CD8-positive, alpha-beta memory T cell (primary cell): ENCODE measurements around the gene VSTM2B. TPM values are rescaled to one million over a fixed set of nuclear protein-coding genes. Genes with fewer than 3 reads are reported as not detected.

ENCODE experiments used
- CTCF ChIA-PET: fragments of 350-600 bp; sonication (Branson Sonifier 250); formaldehyde crosslinking; loops from one replicate; lab custom pipeline; 2021; ENCODE audit warnings: antibody characterized with exemption; lab: Charles Lee
- POLR2A ChIA-PET: fragments of 350-600 bp; sonication (Branson Sonifier 250); formaldehyde crosslinking; loops from one replicate; lab custom pipeline; 2021; ENCODE audit warnings: antibody characterized with exemption; lab: Charles Lee
- DNase-seq, 5 donors: peaks; one replicate each; pipeline versions ENCODE4 v3.0.0 to v3.0.0-alpha.2; 2020 to 2022; ENCODE audit warnings: mixed read lengths in 1 of 5
- H3K27ac ChIP-seq: one replicate; pipeline ENCODE4 v1.7.0; 2013; ENCODE audit warnings: low read depth, mild to moderate bottlenecking, low read length, moderate library complexity
- H3K27me3 ChIP-seq: 2 replicates; pipeline ENCODE4 v1.7.0; 2013; ENCODE audit warnings: low read length, mild to moderate bottlenecking; ENCODE audit not compliant: insufficient read depth, poor library complexity, severe bottlenecking
- H3K36me3 ChIP-seq: 2 replicates; pipeline ENCODE4 v1.7.0; 2013; ENCODE audit warnings: mild to moderate bottlenecking, low read length, moderate library complexity; ENCODE audit not compliant: insufficient read depth
- H3K4me1 ChIP-seq: 2 replicates; pipeline ENCODE4 v1.7.0; 2013; ENCODE audit warnings: mild to moderate bottlenecking, low read length, moderate library complexity; ENCODE audit not compliant: insufficient read depth
- H3K4me3 ChIP-seq: 2 replicates; pipeline ENCODE4 v1.7.0; 2013; ENCODE audit warnings: mild to moderate bottlenecking, low read length
- H3K9me3 ChIP-seq: 2 replicates; pipeline ENCODE4 v1.7.0; 2013; ENCODE audit warnings: mild to moderate bottlenecking, low read length
- H3K27ac Mint-ChIP-seq, 8 donors: one replicate each; pipeline ENCODE4 v1.8.0; 2020 to 2021; ENCODE audit warnings: mixed read lengths in 8 of 8, mild to moderate bottlenecking in 6 of 8, inconsistent platforms in 3 of 8, moderate library complexity in 3 of 8
- H3K27me3 Mint-ChIP-seq, 2 donors: one replicate each; pipeline ENCODE4 v1.8.0; 2020 to 2021; ENCODE audit warnings: mixed read lengths in 2 of 2, mild to moderate bottlenecking in 1 of 2, moderate library complexity in 1 of 2
- H3K36me3 Mint-ChIP-seq, 3 donors: one replicate each; pipeline ENCODE4 v1.8.0; 2020 to 2021; ENCODE audit warnings: mixed read lengths in 3 of 3, inconsistent platforms in 1 of 3, mild to moderate bottlenecking in 1 of 3
- H3K4me1 Mint-ChIP-seq, 3 donors: one replicate each; pipeline ENCODE4 v1.8.0; 2020 to 2021; ENCODE audit warnings: mixed read lengths in 3 of 3, inconsistent platforms in 1 of 3, mild to moderate bottlenecking in 1 of 3
- H3K4me3 Mint-ChIP-seq, 7 donors: one replicate each; pipeline ENCODE4 v1.8.0; 2020 to 2021; ENCODE audit warnings: mixed read lengths in 7 of 7, mild to moderate bottlenecking in 6 of 7, moderate library complexity in 4 of 7, inconsistent platforms in 2 of 7
- H3K9me3 Mint-ChIP-seq, 5 donors: one replicate each; pipeline ENCODE4 v1.8.0; 2020 to 2022; ENCODE audit warnings: mixed read lengths in 5 of 5, mild to moderate bottlenecking in 3 of 5, moderate library complexity in 2 of 5, inconsistent platforms in 1 of 5
- polyA plus RNA-seq: library from polyadenylated mRNA; unstranded; fragments of 300-500 nt; fragmentation: Illumina TruSeq; gene quantifications from one replicate; pipeline ENCODE4 v1.2.3, GENCODE V29; 2021
- total RNA-seq, 2 experiments: library from RNA; stranded (reverse); gene quantifications; one replicate each; pipeline ENCODE4 v1.2.3, GENCODE V29; 2021

The VSTM2B gene
- total and polyA plus RNA-seq, 3 experiments from 2014 or later: not detected

DNA sequence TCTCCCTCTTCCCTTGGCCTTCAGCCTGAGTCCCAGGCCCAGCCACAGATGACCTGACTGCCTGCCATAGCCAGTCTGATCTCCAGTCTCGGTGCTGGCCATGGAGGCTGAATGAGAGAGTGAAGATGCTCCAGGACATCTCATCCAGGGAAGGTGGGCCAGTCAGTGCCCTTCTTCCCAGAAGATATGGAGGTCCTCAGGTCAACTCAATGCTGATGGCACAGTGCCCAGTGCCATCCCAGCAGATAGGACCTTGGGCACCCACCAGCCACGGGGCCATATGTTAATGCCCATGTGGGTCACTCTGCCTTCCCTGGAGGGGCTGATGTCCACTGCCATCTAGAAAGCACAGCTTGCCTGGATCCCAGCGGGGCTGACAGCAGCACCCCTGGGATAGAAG is 7.2 kb downstream of the VSTM2B start:
- Histone ChIP-seq H3K27ac (no peak overlapping the region), H3K4me3 (no peak overlapping the region), H3K4me1 (peaks cover 10% of the 10 kb centered on the region), H3K36me3 (no peaks in the 10 kb centered on the region), H3K27me3 (peaks cover 9% of the 10 kb centered on the region), H3K9me3 (no peaks in the 10 kb centered on the region)
- POLR2A ChIA-PET: no interaction called here
- H3K27ac Mint-ChIP-seq: no peak overlapping the region
- H3K4me1 Mint-ChIP-seq: peaks cover 10 to 20% (median 10%) of the 10 kb centered on the region in 3 donors
- no peak overlapping the region for H3K4me3 Mint-ChIP-seq
- H3K27me3 Mint-ChIP-seq: peaks cover 38 to 54% of the 10 kb centered on the region in 2 donors
- no peaks in the 10 kb centered on the region for H3K9me3 Mint-ChIP-seq
- DNase-seq: peak in 1 of 5 donors; percentile 17
- CTCF ChIA-PET: no interaction called here
- H3K36me3 Mint-ChIP-seq: no peaks in the 10 kb centered on the region

DNA sequence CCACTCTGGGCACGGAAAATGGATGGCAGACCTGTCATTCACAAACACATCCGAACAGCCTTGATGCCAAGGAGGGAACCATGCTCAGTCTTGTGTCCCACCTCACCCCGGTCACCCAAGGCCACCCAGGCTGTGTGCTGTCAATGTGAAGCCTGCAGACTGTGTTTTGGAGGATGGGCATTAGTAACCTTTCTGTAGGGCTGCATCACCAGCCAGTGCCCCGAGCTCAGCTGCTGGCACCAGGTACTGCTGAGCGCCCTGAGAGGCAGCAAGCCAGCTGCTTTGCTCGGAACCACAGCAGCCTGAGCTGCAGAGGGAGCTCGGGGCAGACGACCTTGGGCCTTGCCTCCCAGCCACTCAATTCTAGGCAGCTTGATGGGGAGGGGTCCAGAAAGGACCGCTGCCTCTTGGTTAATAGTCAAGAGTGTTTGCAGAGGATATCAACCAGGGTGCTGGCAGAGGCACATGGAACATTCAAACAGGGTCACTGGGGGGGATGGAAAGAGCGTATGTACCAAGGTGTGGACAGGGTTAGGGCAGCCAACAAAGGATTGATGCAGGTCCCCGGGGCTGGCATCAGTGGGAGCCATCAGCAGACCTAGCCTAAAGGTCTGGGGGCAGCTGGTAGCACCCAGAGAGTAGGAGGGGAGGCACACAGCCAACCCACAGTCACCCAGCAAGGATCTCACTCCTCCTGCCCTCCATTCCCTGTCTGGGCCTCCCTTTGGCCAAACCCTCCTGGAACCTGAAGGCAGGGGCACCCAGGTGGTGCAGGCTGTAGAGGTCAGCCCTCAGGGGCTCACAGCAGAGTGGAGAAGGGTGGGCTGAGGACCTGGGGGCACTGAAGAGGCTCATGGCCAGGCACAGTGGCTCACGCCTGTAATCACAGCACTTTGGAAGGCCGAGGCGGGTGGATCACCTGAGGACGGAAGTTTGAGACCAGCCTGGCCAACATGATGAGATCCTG is 8.1 kb downstream of the VSTM2B start:
- DNase-seq: peak in 1 of 5 donors; percentile 23
- ChIA-PET POLR2A (no interaction called here), CTCF (no interaction called here)
- H3K27ac ChIP-seq: no peak overlapping the region
- H3K9me3 Mint-ChIP-seq: peaks cover 0 to 2% (median 0%) of the 10 kb centered on the region in 5 donors
- H3K27me3 Mint-ChIP-seq: peaks cover 33 to 52% of the 10 kb centered on the region in 2 donors
- no peaks in the 10 kb centered on the region for H3K9me3 ChIP-seq
- peaks cover 4% of the 10 kb centered on the region for H3K4me1 ChIP-seq
- H3K36me3 ChIP-seq: no peaks in the 10 kb centered on the region
- no peak overlapping the region for H3K4me3 Mint-ChIP-seq
- no peak overlapping the region for H3K27ac Mint-ChIP-seq
- peaks cover 6% of the 10 kb centered on the region for H3K27me3 ChIP-seq
- H3K4me1 Mint-ChIP-seq: peaks cover 6 to 11% (median 7%) of the 10 kb centered on the region in 3 donors
- no peak overlapping the region for H3K4me3 ChIP-seq
- no peaks in the 10 kb centered on the region for H3K36me3 Mint-ChIP-seq

DNA sequence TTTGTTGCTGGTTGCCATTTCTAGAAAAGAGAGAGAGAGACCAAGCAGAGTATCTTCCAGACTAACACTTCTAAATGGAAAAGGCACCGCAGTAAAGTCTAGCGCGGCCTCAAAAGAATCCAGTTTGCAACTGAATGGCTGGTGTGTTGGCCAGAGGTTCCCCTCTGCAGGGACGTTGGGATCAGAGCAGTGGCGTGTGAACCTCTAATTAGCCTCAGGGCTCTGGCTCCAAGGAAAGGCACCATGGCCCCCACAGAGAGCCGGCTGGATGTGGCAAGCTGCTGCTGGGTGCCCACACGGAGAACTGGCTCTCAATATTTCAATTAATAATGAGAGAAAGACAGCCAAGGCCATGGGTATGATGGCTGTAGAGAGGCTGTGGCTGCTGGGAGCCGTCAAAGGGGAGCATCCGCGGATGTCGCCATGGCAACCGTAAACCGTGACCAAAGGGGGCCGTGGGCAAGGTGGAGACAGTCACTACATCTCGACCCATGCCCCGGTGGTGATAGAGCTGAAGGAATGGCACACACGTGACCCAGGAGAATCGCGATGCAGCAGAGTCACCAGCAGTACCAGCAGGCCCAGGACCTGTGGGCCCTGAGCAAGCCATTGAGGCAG is 9.5 kb downstream of the VSTM2B start:
- Mint-ChIP-seq H3K4me3 (no peak overlapping the region), H3K9me3 (peaks cover 0 to 2% (median 0%) of the 10 kb centered on the region in 5 donors), H3K36me3 (no peaks in the 10 kb centered on the region), H3K27me3 (peaks cover 26 to 49% of the 10 kb centered on the region in 2 donors), H3K27ac (no peak overlapping the region), H3K4me1 (peaks cover 0 to 3% (median 0%) of the 10 kb centered on the region in 3 donors)
- ChIA-PET CTCF (no interaction called here), POLR2A (no interaction called here)
- Histone ChIP-seq H3K4me1 (no peaks in the 10 kb centered on the region), H3K27me3 (no peaks in the 10 kb centered on the region), H3K4me3 (no peak overlapping the region), H3K36me3 (no peaks in the 10 kb centered on the region), H3K9me3 (no peaks in the 10 kb centered on the region), H3K27ac (no peak overlapping the region)
- DNase-seq: no peak

DNA sequence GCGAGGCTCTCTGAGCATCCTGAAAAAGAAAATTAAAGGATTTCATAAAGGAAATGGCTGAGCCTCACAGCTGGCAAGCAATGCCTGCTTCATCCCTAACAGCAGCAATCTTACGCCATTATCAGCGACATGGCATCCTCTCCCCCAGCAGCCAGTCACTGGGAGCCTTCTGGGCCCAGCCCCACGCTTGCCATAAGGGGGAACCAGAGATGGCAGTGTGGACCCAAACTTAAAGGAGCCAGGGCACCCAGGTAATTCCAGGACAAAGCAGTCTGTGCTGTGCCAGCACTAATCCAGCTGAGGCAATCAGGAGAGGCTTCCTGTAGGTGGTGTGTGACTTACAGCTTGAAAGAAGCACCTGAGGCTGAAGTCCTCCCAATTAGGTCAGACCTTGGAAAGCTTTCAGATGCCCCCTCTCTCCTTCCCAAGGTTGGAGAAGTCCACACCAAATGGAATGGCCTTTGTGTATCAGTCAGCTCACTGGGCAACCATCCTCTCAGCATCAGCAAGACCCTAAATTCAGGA is 10.3 kb downstream of the VSTM2B start:
- no peaks in the 10 kb centered on the region for H3K4me1 Mint-ChIP-seq
- peaks cover 0 to 2% (median 0%) of the 10 kb centered on the region in 5 donors for H3K9me3 Mint-ChIP-seq
- Histone ChIP-seq H3K4me1 (no peaks in the 10 kb centered on the region), H3K36me3 (no peaks in the 10 kb centered on the region), H3K27me3 (peaks cover 3% of the 10 kb centered on the region), H3K27ac (no peak overlapping the region), H3K9me3 (no peaks in the 10 kb centered on the region), H3K4me3 (no peak overlapping the region)
- peaks cover 23 to 44% of the 10 kb centered on the region in 2 donors for H3K27me3 Mint-ChIP-seq
- POLR2A ChIA-PET: no interaction called here
- H3K4me3 Mint-ChIP-seq: no peak overlapping the region
- no peak for DNase-seq
- H3K27ac Mint-ChIP-seq: no peak overlapping the region
- CTCF ChIA-PET: no interaction called here
- no peaks in the 10 kb centered on the region for H3K36me3 Mint-ChIP-seq

DNA sequence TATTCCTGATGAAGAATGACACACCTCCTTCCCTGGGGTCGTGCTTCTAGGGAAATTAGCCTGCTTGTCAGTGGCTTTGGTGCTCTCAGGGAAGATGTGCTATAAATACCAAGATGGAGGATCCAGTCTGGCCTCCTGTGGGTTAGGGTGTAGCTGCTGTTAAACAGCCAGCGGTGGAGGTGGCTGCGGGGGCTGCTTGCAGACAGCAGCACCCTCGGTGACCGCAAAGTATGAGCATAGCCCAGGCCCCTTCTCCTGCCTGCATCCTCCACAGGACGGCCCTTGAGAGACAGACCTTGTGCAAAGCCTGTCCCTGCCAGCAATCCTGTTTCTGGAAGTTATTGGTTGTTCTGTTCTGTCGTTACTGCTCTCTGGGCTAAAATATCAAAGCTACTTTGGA is 11.4 kb downstream of the VSTM2B start:
- Histone ChIP-seq H3K4me1 (no peaks in the 10 kb centered on the region), H3K27me3 (peaks cover 3% of the 10 kb centered on the region), H3K9me3 (no peaks in the 10 kb centered on the region), H3K4me3 (no peak overlapping the region), H3K27ac (no peak overlapping the region), H3K36me3 (no peaks in the 10 kb centered on the region)
- POLR2A ChIA-PET: no interaction called here
- H3K27me3 Mint-ChIP-seq: peaks cover 17 to 32% of the 10 kb centered on the region in 2 donors
- DNase-seq: no peak
- no peaks in the 10 kb centered on the region for H3K36me3 Mint-ChIP-seq
- CTCF ChIA-PET: no interaction called here
- H3K9me3 Mint-ChIP-seq: peaks cover 0 to 2% (median 0%) of the 10 kb centered on the region in 5 donors
- H3K4me3 Mint-ChIP-seq: no peak overlapping the region
- no peaks in the 10 kb centered on the region for H3K4me1 Mint-ChIP-seq
- H3K27ac Mint-ChIP-seq: no peak overlapping the region

DNA sequence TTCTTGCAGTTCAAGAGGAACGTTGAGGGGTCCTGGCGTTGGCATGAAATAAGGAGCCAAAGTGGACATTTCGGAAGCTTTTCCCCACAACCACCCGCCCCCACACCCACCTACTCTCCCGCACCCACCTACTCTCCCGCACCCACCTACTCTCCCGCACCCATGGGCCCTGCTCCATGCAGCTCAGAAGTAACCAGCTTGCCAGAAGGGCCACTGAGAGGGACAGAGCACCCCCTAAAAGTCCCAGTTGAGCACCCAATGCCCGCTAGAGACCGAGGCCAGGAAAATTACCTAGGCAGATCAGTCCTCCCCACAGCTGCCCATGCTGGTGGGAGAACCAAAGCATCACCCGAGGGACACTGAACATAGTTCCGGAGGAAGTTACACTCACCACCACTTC is 11.8 kb downstream of the VSTM2B start:
- POLR2A ChIA-PET: no interaction called here
- H3K36me3 Mint-ChIP-seq: no peaks in the 10 kb centered on the region

DNA sequence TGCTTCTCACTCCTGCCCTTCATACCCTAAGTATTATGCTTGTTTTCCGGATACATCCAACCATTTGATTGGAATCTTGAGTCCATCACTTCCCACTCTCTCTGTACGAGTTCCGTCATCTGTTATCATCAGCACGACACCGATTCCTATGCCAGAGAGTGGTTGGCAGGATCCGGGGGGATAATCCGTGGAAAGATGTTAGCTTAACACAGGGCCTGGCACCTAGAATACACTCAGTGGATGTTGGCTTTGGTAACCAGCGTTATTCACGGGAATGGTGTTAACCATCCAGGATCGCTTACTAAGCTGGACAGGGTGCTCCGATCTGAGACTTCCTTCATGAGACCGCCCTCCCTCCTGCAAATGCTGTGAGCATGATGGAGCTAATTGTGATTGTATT is 12.4 kb downstream of the VSTM2B start:
- peaks cover 12 to 25% of the 10 kb centered on the region in 2 donors for H3K27me3 Mint-ChIP-seq
- Histone ChIP-seq H3K36me3 (no peaks in the 10 kb centered on the region), H3K27ac (no peak overlapping the region), H3K4me3 (no peak overlapping the region), H3K4me1 (no peaks in the 10 kb centered on the region), H3K9me3 (no peaks in the 10 kb centered on the region), H3K27me3 (peaks cover 3% of the 10 kb centered on the region)
- H3K27ac Mint-ChIP-seq: peak overlapping the region in 1 of 8 donors; percentile 51
- ChIA-PET POLR2A (no interaction called here), CTCF (no interaction called here)
- H3K4me1 Mint-ChIP-seq: no peaks in the 10 kb centered on the region
- no peak for DNase-seq
- no peaks in the 10 kb centered on the region for H3K36me3 Mint-ChIP-seq
- H3K9me3 Mint-ChIP-seq: peaks cover 0 to 2% (median 0%) of the 10 kb centered on the region in 5 donors
- H3K4me3 Mint-ChIP-seq: no peak overlapping the region

More for the DNA sequence above, 11.8 kb downstream of the VSTM2B start:
- Mint-ChIP-seq H3K27ac (no peak overlapping the region), H3K4me1 (no peaks in the 10 kb centered on the region), H3K9me3 (peaks cover 0 to 2% (median 0%) of the 10 kb centered on the region in 5 donors), H3K27me3 (peaks cover 13 to 28% of the 10 kb centered on the region in 2 donors), H3K4me3 (no peak overlapping the region)
- Histone ChIP-seq H3K4me1 (no peaks in the 10 kb centered on the region), H3K9me3 (no peaks in the 10 kb centered on the region), H3K4me3 (no peak overlapping the region), H3K27me3 (peaks cover 3% of the 10 kb centered on the region), H3K27ac (no peak overlapping the region), H3K36me3 (no peaks in the 10 kb centered on the region)
- CTCF ChIA-PET: no interaction called here
- no peak for DNase-seq

DNA sequence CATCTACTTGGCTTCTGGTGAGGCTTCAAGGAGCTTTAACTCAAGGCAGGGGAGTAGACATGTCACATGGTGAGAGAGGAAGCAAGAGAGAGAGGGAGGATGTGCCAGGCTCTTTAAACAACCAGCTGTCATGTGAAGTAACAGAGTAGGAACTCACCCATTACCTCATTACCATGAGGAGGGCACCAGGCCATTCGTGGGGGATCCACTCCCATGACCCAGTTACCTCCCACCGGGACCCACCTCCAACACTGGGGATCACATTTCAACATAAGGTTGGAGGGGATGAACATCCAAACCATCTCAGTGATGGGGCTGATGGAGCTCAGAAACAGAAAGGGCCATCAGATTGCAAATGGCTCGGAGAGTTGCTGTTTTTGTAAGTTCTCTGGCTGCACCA is 12.9 kb downstream of the VSTM2B start:
- Mint-ChIP-seq H3K4me3 (no peak overlapping the region), H3K4me1 (no peaks in the 10 kb centered on the region), H3K36me3 (no peaks in the 10 kb centered on the region), H3K27ac (no peak overlapping the region), H3K27me3 (peaks cover 12 to 22% of the 10 kb centered on the region in 2 donors), H3K9me3 (peaks cover 0 to 2% (median 0%) of the 10 kb centered on the region in 5 donors)
- CTCF ChIA-PET: no interaction called here
- POLR2A ChIA-PET: no interaction called here
- H3K36me3 ChIP-seq: no peaks in the 10 kb centered on the region
- peaks cover 3% of the 10 kb centered on the region for H3K27me3 ChIP-seq
- no peak for DNase-seq
- no peak overlapping the region for H3K4me3 ChIP-seq
- no peak overlapping the region for H3K27ac ChIP-seq
- H3K9me3 ChIP-seq: no peaks in the 10 kb centered on the region
- H3K4me1 ChIP-seq: no peaks in the 10 kb centered on the region
